GF-D8 (cell line): ENCODE results near the gene GNAI1.

Experiments used
- DNase-seq: peaks from one replicate; lab custom pipeline; 2025; lab: John Stamatoyannopoulos, UW

GNAI1 gene

DNA sequence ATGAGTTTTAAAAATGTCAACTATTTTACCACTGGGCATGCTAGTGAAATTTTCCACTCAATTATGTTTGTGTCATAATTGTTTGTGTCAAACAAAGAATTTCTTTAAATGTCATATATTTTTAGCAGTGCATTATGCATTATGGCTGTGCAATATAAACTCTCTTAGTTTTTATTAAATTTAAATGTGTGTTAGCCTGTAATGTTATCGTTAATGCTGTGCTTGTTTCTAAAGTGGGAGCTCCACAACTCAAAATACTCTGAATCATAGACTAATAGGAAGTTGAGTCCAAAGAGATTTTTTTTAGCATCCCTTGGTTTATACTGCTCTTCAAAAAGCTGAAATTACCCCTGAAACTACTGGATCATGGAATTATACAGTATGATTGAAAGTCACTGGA is 26.8 kb downstream of the GNAI1 start:
- DNase-seq, result no peak

DNA sequence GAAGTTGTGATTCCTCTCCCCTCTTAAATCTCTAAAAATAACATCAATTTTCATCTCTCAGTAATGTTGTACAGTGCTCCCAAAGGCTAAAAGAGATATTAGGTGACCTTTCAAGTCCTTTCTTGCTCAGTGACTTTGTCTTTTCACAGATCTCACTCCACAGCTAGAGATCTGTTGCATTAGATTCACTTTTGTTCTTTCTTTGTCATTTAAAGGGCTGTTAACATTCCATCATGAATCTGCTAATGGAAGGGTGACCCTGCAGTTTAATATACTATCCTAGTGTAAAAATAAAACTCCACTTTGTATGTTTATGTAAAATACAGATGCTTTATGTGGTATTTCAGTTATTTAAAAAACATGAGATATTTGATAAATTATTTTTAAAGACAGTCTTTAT is 30.5 kb downstream of the GNAI1 start:
- no peak for DNase-seq

DNA sequence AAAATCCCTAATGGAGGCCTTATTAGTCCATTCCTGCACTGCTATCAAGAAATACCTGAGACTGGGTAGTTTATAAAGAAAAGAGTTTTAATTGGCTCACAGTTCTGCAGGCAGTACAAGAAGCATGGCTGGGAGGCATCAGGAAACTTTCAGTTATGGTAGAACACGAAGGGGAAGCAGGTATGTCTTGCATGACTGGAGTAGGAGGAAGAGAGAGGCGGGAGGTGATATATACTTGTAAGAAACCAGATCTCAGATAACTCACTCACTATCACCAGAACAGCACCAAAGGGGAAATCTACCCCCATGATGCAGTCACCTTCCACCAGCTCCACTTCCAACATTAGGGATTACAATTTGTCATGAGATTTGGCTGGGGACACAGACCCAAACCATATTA is 35.8 kb downstream of the GNAI1 start:
- DNase-seq, result no peak

DNA sequence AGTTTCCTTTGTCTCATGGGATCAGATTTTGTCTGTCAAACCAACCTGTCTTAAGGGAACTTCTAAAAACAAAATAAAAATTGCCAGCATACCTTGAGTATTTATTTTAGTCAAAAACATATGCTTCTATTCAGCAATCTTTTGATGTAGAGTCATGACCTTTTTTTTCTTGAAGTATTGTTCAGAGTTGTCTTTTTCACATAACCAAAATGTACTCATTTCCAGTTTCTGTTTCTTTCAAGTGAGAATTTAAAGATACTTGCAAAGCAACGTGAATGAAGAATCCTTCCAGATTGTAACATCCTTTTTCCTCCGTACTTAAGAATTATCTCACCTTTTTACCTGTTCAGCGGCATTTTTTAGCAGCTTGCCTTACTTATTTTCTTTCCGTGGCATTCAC is 37.8 kb downstream of the GNAI1 start:
- no peak for DNase-seq

DNA sequence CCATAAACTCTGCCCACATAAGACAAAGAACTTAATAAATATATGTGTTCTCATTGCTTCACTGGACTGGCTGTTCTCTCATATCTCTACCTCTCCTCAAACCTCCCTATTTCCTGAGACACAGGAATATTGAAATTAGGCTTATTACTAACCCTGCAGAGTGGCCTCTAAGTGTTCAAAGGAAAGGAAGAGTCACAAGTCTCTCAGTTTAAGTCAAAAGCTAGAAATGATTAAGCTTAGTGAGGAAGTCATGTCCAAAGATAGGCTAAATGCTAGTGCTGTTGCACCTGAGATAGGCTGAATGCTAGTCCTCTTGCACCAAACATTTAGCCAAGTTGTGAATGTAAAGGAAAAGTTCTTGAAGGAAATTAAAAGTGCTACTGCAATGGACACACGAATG is 41.1 kb downstream of the GNAI1 start:
- DNase-seq, result no peak

DNA sequence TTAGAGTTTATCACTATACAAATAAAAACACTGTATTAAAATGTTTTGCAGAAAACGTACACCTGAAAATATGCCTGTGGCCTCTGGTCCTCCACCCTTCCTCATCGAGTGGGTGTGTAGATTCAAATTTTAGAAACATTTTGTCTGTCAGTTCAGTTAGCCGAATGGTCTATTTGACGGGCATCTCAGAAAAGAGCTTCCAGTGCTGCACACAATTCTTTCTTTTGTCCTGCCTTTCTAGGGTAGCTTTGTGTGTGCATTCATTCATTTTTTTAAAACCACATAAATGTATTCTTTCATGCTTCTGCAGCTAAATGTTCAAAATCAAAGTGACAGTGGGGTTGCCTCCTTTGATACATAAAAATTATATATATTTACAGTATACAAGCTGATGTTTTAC is 46.8 kb downstream of the GNAI1 start:
- no peak for DNase-seq

DNA sequence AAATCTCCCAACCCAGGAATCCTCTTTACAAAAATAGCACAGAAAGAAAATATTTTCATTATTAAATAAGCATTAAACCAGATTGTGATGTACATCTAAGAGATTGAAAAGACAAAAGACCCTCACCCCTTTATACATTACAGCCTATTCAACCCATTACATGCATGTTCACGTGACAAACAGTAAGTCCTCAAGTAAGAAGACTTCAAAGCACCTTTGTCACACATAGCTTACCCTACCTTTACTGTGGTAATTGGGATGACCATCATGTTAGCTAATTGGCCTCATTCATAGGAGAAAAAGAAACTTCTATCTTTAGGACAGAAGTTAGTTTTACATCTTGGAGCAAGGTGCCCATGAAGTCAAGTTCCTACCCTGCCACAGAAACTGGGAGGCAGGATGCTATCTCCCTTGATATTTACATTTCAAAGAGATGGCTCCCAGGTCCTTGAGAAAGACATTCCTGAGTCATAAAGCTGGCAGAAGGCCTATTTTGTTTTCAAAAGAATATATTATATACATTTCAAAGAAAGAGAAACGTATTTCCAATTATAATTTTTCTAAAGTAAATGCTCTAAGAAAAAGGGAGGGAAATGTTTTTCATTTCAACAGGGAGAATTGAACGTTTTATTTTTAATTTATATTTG is 48.1 kb downstream of the GNAI1 start:
- DNase-seq, result no peak

DNA sequence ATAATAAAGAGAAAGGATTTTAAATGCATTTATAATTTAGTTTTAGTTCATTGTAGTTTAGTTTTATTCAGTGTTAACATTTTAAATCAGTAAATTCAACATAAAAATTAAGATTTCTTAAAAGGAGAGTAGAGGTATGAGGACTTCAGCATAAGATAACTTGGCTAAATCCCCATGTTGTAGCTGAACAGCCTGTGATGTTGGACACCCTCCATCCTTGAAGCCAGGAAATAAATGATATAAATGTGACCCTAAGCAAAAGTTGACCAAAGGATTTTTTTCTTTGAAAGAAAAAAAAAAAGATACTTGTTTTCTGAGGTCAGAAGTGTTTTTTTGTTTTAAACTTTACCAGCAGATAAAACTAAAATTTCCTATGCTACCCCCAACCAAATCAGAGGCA is 48.7 kb downstream of the GNAI1 start:
- no peak for DNase-seq

DNA sequence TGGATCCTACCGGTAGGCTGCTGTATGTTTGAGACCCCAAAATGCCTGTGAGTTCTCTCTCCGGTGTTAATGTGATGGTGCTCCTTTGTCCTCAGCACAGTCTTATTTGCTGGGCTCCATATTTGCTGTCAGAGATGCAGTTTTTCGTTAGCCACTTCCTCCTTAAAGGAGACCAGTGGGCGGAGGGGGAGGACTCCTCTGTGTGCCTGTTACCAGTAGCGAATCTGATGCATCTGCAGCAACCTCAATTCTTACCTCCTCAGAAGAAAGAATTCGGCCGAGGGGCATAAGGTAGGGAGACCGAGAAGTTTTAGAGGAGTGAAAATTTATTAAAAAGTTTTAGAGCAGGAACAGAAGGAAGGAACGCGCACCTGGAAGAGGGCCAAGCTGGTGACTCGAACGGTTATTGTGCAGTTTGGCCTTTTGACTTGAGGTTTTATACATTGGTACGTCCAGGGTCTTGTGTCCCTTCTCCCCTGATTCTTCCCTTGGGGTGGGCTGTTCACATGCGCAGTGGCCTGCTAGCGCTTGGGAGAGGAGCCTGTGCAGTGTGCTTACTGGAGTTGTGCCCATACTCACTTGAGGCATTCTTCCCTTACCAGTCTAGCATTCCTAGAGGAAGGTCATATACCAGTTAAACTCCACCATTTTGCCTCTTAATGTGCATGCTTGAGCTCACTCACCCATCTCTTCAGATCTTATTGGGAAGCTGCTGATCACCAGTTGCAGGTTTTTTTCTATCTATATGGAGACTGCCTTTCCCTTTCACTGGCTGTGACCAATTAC is 49.5 kb downstream of the GNAI1 start:
- no peak for DNase-seq

DNA sequence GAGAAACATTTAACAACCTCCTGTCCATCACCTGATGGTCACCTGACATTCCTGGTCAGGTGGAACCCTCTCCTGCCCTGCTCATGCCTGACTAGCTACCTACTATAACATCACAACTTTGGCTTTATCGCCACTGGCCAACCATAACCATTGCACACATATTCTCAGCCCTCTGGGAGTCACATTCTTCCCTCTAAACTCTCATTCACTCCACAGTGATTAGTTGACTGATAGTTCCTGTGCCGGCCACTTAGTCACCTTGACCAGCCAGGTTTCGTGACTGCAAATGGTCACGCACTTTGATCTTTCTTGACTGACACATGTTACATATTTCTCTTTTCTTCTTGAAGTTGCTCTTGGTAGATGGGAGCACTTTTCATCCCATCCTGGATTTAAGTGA is 50.1 kb downstream of the GNAI1 start:
- DNase-seq, result no peak

DNA sequence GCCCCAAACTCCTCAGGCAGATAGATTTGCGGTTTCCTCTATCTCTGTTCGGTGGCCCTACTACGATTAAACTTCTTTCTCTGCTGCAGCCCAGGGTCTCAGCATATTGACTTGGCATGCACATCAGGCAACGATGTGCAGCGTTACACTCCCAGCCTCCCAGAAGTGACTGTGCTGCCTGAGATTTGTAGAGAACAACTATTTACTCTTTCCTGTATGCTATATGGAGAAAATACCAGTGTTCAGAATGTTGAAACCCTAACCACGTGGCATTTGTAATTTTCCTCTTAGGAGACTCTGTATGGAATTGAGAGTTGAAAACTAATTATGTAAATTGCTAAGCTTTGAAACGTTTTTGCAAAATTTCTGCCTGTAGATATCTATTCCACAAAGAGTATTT is 50.9 kb downstream of the GNAI1 start:
- no peak for DNase-seq

DNA sequence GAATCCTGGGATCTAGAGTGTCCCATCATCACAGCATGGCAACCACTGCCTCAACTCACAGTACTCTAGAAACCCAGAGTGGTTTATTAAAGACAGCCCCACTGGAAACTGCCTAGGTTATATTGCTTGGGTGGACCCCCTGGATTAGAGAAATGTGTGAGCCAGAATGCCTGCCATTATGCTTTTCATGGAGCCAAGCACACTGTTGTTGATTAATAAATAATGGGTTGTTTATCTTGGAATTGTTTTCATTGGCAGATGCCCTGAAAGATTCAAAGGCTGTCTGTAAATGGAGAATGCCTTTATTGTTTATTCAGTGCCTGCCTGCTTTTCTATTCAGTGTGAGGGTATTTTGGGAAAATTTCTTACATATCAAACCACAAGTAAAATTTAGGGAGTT is 52.1 kb downstream of the GNAI1 start:
- DNase-seq, result no peak

DNA sequence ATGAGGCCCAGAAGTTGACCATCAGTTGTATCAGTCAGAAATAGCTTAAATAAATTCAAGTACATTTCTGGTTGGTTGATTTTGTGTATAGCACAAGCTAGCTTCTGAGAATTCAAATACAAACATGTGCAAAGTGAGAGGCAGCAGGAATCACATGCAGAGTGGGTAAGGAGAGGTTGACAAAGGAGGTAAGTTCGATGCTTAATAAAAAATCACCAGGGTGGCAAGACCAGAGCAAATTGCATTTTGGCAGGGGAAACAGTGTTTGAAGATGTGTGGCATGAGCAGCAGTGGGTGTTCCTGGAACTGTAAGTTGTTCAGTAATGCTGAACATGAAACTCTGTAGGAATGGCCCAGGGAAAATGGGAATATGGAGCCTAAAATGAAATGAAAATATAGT is 52.6 kb downstream of the GNAI1 start:
- DNase-seq, result no peak

DNA sequence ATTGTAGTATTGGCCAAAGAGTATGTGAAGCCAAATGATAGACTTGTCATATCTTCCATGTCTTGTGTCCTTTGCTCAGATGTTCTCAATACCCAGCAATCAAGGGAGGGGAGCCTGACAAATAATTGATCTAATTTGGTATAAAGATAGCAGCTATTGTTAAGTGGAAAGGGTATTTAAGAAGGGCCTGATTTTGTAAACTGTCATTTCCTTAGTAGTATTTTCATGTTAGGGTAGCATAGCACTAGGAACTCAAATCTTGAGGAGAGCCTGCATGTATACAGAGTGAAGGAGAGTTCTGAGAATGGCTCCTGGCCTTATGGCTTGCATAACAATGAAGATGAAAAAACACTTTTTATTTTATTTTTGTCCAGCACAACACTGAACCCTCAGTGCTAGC is 53.1 kb downstream of the GNAI1 start:
- DNase-seq, result no peak

DNA sequence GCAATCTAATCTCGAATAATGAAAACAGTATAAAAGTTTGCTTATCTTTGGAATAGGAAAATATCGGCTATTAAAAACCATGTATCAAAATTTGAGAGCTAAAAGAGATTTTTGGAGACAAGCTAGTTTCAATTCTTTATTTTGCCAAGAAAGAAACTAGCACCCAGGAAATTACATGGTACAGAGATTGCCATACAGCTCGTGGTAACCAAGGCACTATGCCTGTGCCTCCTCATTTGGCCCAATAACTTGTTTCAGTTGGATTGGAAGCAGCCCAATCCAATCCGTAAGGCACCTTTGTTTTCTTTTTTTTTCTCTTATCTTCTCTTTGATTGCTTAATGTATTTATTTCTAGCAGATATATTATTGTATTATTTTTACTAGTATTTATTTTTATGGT is 55.0 kb downstream of the GNAI1 start:
- DNase-seq, result no peak

DNA sequence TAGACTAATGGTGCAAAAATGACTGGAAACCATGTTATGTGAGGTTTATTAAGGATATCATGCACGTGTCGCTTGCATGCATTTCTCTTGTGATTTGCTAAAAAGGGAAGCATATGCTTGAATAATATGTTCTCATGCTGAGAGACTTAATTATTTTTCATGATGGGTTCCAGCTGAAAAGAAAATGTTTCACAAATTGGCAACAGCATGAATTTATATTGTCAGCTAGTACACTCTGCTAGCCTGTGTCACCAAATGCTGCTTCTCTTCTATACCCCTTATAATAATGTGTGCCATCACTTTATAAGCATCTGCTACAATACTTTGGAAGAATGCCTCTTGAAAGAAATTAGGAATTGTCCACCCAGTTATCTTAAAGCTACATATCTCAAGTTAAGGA is 63.0 kb downstream of the GNAI1 start:
- no peak for DNase-seq

DNA sequence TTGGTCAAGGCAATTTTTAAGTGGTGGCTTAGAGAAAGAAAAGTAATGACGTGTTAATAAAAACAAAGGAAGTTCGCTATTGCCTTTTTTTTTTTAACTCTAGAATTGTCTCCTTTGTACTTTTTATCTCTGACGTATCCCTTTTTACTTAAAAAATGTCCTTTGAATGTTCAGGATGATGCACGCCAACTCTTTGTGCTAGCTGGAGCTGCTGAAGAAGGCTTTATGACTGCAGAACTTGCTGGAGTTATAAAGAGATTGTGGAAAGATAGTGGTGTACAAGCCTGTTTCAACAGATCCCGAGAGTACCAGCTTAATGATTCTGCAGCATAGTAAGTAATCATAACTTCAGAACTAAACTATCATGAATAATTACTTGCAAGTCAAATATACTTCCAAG is 64.4 kb downstream of the GNAI1 start:
- no peak for DNase-seq

DNA sequence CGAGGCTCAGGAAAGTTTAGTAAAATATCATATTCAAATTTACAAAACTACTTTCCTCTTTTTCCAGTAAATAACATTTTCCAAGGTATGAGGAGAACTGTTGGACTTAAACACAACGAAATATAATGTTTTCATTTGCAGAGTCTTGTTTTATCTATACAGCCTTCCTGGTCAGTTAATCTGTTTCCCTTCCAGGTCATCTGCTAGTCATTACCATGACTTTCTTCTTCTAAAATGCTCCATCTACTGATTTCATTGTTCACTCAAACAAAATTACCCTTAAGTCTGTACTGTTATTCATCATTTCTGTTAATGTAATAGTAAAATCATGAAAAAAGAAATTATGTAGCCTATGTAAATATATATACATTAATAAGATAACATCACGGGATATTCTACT is 69.8 kb downstream of the GNAI1 start:
- DNase-seq, result no peak

DNA sequence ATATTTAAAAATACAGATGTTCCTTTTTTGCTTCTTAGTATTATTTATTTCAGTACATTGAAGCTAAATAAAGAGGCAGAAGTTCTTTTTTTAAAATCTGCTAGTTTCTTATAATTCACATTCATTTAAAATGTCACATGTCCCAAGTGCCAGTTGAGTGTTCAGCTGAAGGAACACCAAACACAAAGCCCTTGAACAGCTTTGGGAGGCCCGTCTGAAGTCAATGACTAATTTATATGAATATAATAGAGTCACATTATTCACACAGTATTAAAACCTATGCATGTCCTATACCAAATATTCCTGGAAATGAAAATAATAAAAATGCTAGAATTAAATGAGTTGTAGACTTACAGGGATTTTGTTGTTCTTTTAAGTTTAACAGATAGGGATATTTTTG is 70.3 kb downstream of the GNAI1 start:
- DNase-seq, result no peak

DNA sequence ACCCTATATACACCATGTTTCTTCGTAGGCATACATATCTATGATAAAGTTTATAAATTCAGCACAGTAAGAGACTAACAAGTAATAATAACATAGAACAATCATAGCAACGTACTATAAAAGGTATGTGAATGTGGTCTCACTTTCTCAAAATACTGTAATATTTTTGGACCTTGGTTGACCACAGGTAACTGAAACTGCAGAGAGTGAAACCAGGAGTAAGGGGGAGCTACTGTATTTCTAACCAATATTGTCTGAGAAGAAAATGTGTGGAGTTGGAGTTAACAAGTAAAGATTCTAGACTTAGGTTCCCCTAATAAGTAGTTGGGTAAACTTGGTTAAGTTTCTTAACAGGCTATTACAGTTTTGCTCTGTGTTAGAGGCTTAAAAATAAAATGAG is 72.1 kb downstream of the GNAI1 start:
- no peak for DNase-seq

DNA sequence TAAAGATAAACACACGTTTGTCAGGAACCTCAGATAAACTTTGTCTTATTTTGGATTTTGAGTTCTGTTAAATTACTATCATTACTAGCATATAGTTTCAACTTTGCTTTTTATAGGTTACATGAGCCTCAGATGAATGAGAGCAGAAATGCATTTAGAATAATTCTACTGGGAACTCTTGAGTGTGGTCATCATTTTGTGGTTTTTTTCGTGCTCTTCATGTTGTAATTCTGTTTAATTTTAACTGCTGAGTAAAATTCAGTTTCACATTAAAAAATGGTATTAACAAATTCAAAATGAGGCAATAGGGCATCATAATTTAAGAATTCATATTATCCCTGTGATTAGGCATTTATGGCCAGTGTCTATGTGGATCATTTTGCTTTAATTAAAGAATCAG is 72.9 kb downstream of the GNAI1 start:
- DNase-seq, result no peak

DNA sequence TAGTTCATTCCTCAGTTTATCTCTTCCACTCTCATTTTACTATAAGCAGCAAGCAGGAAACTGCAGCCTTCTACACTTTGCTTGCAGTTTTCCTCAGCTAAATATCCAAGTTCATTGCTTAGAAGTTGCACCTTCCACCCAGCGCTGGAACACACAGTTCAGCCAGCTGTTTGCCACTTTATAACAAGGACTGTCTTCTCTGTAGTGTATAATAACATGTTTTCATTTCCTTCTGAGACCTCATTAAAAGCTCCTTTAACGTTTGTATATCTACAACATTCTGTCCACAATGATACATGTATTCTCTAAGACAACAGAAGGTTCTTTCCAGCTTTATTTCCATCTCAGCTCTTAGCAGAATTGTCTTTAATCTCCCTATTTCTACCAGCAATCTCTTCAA is 74.1 kb downstream of the GNAI1 start:
- no peak for DNase-seq

DNA sequence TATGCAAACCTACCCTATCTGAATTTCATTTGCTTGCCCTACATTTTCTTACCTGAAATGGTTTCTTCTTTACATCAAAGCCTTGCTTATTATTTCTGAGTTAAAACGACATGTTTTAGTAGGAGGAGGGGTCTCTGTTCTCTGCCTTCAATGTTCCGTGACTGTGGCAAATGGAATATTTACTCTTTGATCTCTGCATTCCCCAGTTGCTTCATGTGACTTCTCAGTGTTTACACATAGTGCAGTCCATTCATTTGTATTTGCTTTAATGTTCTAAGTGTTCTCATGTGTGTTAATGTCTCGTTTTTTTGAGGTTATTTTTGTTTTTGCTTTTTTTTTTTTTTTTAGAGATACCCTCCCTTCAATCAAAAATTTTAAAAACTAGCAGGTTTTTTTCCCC is 75.8 kb downstream of the GNAI1 start:
- no peak for DNase-seq

DNA sequence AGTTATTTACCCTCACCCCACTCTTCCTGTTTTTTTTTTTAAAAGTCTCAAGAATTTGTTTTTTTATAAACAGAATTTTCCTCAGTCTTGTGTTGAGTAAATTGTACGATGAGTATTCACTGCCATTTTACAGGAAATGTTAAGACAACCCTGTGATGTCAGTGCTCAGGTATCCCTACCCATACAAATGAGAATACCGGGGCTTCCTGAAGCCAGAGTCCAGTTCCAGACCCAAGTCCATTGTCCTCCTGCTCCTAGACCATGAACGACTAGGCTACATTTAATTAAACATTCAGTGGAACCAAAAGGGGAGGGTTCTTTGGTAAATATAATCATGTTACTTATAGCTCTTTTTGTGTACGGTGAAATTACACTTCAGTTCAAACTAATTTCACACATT is 79.2 kb downstream of the GNAI1 start:
- no peak for DNase-seq
